Upper lobe of left lung (tissue), 6 donors: ENCODE results near the gene SMIM36. TPM values are rescaled to one million over a fixed set of nuclear protein-coding genes. Genes with fewer than 3 reads are reported as not detected.
"Not testable (repeated sequence)": the region's sequence is repeated elsewhere in the genome, so short reads cannot be mapped to it uniquely, and the experiment has no call there.

Experiments used
- ATAC-seq, 2 donors: fragments of 200-7000 bp; cut with Tn5 transposase; one replicate each; pipeline ENCODE4 v1.9.1; 2022; ENCODE audit warnings: mild to moderate bottlenecking in 2 of 2, moderate library complexity in 2 of 2; ENCODE audit not compliant: low FRiP score in 2 of 2
- DNase-seq, 2 donors: peaks; one replicate each; pipeline ENCODE4 v3.0.0-alpha.2; 2019 to 2020
- H3K27ac ChIP-seq, 4 donors: fragments of 200-600 bp; sonication (generic); one replicate each; pipeline ENCODE4 v1.5.1; 2016 to 2019
- H3K27me3 ChIP-seq, 4 donors: fragments of 200-600 bp; sonication (generic); one replicate each; pipeline ENCODE4 v1.5.1; 2017 to 2019
- H3K36me3 ChIP-seq, 4 donors: fragments of 200-600 bp; sonication (generic); one replicate each; pipeline ENCODE4 v1.5.1; 2016 to 2019
- H3K4me1 ChIP-seq, 4 donors: fragments of 200-600 bp; sonication (generic); one replicate each; pipeline ENCODE4 v1.5.1; 2018 to 2019
- H3K4me3 ChIP-seq, 4 donors: fragments of 200-600 bp; sonication (generic); one replicate each; pipeline ENCODE4 v1.5.1; 2017 to 2019; ENCODE audit warnings: mild to moderate bottlenecking in 2 of 4, moderate library complexity in 1 of 4
- H3K9me3 ChIP-seq, 4 donors: fragments of 200-600 bp; sonication (generic); one replicate each; pipeline ENCODE4 v1.5.1; 2018 to 2019
- CTCF ChIP-seq, 6 experiments: fragments of 450-650 bp in 4 of 6; fragments of 200-600 bp in 2 of 6; sonication (generic) in 2 of 6; IDR thresholded peaks; one replicate each; pipeline ENCODE4 v1.5.1; 2016 to 2019; ENCODE audit warnings: antibody characterized with exemption in 6 of 6
- EP300 ChIP-seq, 4 donors: sonication (generic); formaldehyde crosslinking; IDR thresholded peaks; one replicate each; pipeline ENCODE4 v1.5.1; 2017; ENCODE audit warnings: antibody characterized with exemption in 4 of 4, control low read depth in 2 of 4
- POLR2A ChIP-seq, 4 donors: fragments of 450-650 bp; IDR thresholded peaks; one replicate each; pipeline ENCODE4 v1.5.1; 2016 to 2017; ENCODE audit warnings: antibody characterized with exemption in 4 of 4, mild to moderate bottlenecking in 2 of 4
- POLR2AphosphoS5 ChIP-seq, 2 donors: sonication (generic); formaldehyde crosslinking; IDR thresholded peaks; one replicate each; pipeline ENCODE4 v1.5.1; 2017; ENCODE audit warnings: antibody characterized with exemption in 2 of 2
- WGBS, 2 donors: methylation state at CpG; one replicate each; pipeline ENCODE4 v1.1.5; 2017 to 2018; 5-methylcytosine and 5-hydroxymethylcytosine counted together
- total RNA-seq, 6 donors: library from RNA; depleted of rRNA in 4 of 6; stranded (reverse); fragments of >200 nt in 4 of 6; gene quantifications; one replicate each; pipeline versions ENCODE4 v1.1.0 to v1.2.1, GENCODE V29; 2016 to 2021
- donor health status: DM: no; HTN: no; CAD: no; lungs with moderate emphysema.
- donor health status: DM: no; HTN: yes; CAD: no; lungs with severe emphysema.

SMIM36 gene
- total RNA-seq, 6 donors from 2014 or later: not detected

GRCh38 chr17:55524440-55525220, 13.4 kb upstream of the SMIM36 start:
- Histone ChIP-seq H3K27me3 (no peaks in the 10 kb centered on the region), H3K4me3 (no peak overlapping the region), H3K36me3 (no peaks in the 10 kb centered on the region), H3K9me3 (no peaks in the 10 kb centered on the region), H3K4me1 (peaks cover 0 to 7% (median 0%) of the 10 kb centered on the region in 4 donors), H3K27ac (no peak overlapping the region)
- TF ChIP-seq CTCF (IDR thresholded peaks at IDR 0.05): no peak
- no peak for ATAC-seq
- 57 to 70% methylated on average over 4 of the region's 4 CpGs for WGBS, 2 donors
- DNase-seq: no peak

GRCh38 chr17:55523032-55523431, 11.8 kb upstream of the SMIM36 start:
- not testable (repeated sequence) for DNase-seq, H3K36me3 ChIP-seq, H3K4me1 ChIP-seq, H3K4me3 ChIP-seq, ATAC-seq, H3K27ac ChIP-seq, H3K9me3 ChIP-seq, H3K27me3 ChIP-seq
- WGBS, 2 donors: 94 to 95% methylated on average over 4 of the region's 4 CpGs

- no peaks in the 10 kb centered on the region for H3K36me3 ChIP-seq
- no peak for TF ChIP-seq POLR2A (IDR thresholded peaks at IDR 0.05)
- TF ChIP-seq EP300 (IDR thresholded peaks at IDR 0.05): no peak
- TF ChIP-seq CTCF (IDR thresholded peaks at IDR 0.05): no peak
- no peak for TF ChIP-seq POLR2AphosphoS5 (IDR thresholded peaks at IDR 0.05)
- no peaks in the 10 kb centered on the region for H3K27me3 ChIP-seq
- DNase-seq (no peak), ATAC-seq (no peak)
- H3K27ac ChIP-seq: no peak overlapping the region
- H3K9me3 ChIP-seq: no peaks in the 10 kb centered on the region
- no peaks in the 10 kb centered on the region for H3K4me1 ChIP-seq
- H3K4me3 ChIP-seq: no peak overlapping the region
These were observed 9.9 kb upstream of the SMIM36 start for GRCh38 chr17:55521186-55521585.

- TF ChIP-seq EP300 (IDR thresholded peaks at IDR 0.05) (no peak), POLR2AphosphoS5 (IDR thresholded peaks at IDR 0.05) (no peak), POLR2A (IDR thresholded peaks at IDR 0.05) (no peak), CTCF (IDR thresholded peaks at IDR 0.05) (no peak)
- Histone ChIP-seq H3K4me1 (no peaks in the 10 kb centered on the region), H3K9me3 (no peaks in the 10 kb centered on the region), H3K4me3 (no peak overlapping the region), H3K27ac (no peak overlapping the region), H3K27me3 (no peaks in the 10 kb centered on the region), H3K36me3 (no peaks in the 10 kb centered on the region)
- 77 to 84% methylated on average over 5 of the region's 5 CpGs for WGBS, 2 donors
- DNase-seq (no peak), ATAC-seq (no peak)
These were observed 9.2 kb upstream of the SMIM36 start for GRCh38 chr17:55520402-55520801.

- no peak for ATAC-seq
- H3K4me1 ChIP-seq: peaks cover 0 to 7% (median 0%) of the 10 kb centered on the region in 4 donors
These were observed 7.3 kb upstream of the SMIM36 start for GRCh38 chr17:55518510-55518909.

More at GRCh38 chr17:55518510-55518909, 7.3 kb upstream of the SMIM36 start:
- 81 to 82% methylated on average over 5 of the region's 5 CpGs for WGBS, 2 donors
- H3K27ac ChIP-seq: no peak overlapping the region
- H3K36me3 ChIP-seq: no peaks in the 10 kb centered on the region
- TF ChIP-seq EP300 (IDR thresholded peaks at IDR 0.05) (no peak), POLR2AphosphoS5 (IDR thresholded peaks at IDR 0.05) (no peak), POLR2A (IDR thresholded peaks at IDR 0.05) (no peak), CTCF (IDR thresholded peaks at IDR 0.05) (no peak)
- H3K9me3 ChIP-seq: no peaks in the 10 kb centered on the region
- no peaks in the 10 kb centered on the region for H3K27me3 ChIP-seq
- H3K4me3 ChIP-seq: no peak overlapping the region
- DNase-seq: no peak
